NCI-H524 (cell line): Measurements from ENCODE around the gene EPSTI1.

ENCODE experiments used
- DNase-seq, 2 experiments: peaks; one replicate each; lab custom pipeline; 2025; lab: John Stamatoyannopoulos, UW

EPSTI1 gene

GRCh38 chr13:42971691-42972347, 20.2 kb downstream of the EPSTI1 start:
- DNase-seq: no peak

- DNase-seq: peak; percentile 28 to 51
Observed at GRCh38 chr13:42970824-42971690, 21.0 kb downstream of the EPSTI1 start.

- peak; percentile 33 to 64 for DNase-seq
Observed at GRCh38 chr13:42969565-42970172, 22.4 kb downstream of the EPSTI1 start.

GRCh38 chr13:42968906-42969305, 23.1 kb downstream of the EPSTI1 start:
- no peak for DNase-seq

- DNase-seq: no peak
Observed at GRCh38 chr13:42967660-42968059, 24.4 kb downstream of the EPSTI1 start.

GRCh38 chr13:42965281-42965680, 26.8 kb downstream of the EPSTI1 start:
- no peak for DNase-seq

GRCh38 chr13:42964761-42965161, 27.3 kb downstream of the EPSTI1 start:
- no peak for DNase-seq

- DNase-seq: no peak
Observed at GRCh38 chr13:42959615-42960014, 32.4 kb downstream of the EPSTI1 start.

- DNase-seq: no peak
Observed at GRCh38 chr13:42957881-42958280, 34.2 kb downstream of the EPSTI1 start.

- peak; percentile 5 to 54 for DNase-seq
Observed at GRCh38 chr13:42950181-42950580, 41.9 kb downstream of the EPSTI1 start.

- no peak for DNase-seq
Observed at GRCh38 chr13:42947925-42948324, 44.1 kb downstream of the EPSTI1 start.

- no peak for DNase-seq
Observed at GRCh38 chr13:42946927-42947326, 45.1 kb downstream of the EPSTI1 start.

GRCh38 chr13:42929886-42930535, 62.0 kb downstream of the EPSTI1 start:
- DNase-seq: peak; percentile 37 to 83

- DNase-seq: no peak
Observed at GRCh38 chr13:42926555-42926954, 65.5 kb downstream of the EPSTI1 start.

GRCh38 chr13:42926043-42926442, 66.0 kb downstream of the EPSTI1 start:
- no peak for DNase-seq

GRCh38 chr13:42925626-42926025, 66.4 kb downstream of the EPSTI1 start:
- no peak for DNase-seq

GRCh38 chr13:42924344-42924743, 67.7 kb downstream of the EPSTI1 start:
- peak in 1 of 2 experiments; percentile 3 for DNase-seq

GRCh38 chr13:42907745-42908144, 84.3 kb downstream of the EPSTI1 start:
- no peak for DNase-seq

GRCh38 chr13:42906257-42906656, 85.8 kb downstream of the EPSTI1 start:
- no peak for DNase-seq

- no peak for DNase-seq
Observed at GRCh38 chr13:42905579-42905978, 86.5 kb downstream of the EPSTI1 start.

- no peak for DNase-seq
Observed at GRCh38 chr13:42899266-42899665, 92.8 kb downstream of the EPSTI1 start.

GRCh38 chr13:42895776-42896175, 96.3 kb downstream of the EPSTI1 start:
- DNase-seq: no peak
